ENCODE results near the gene TNS1.

GRCh38 chr2:218010140-218010983 is 7.6 kb upstream of the TNS1 start:
- TF ChIP-seq EZH2 (IDR thresholded peaks at IDR 0.05; ENCODE audit: borderline replicate concordance, control insufficient read depth, low read depth, low read length), result no peak
- no peak for TF ChIP-seq MTA2 (IDR thresholded peaks at IDR 0.05; ENCODE audit: low read depth)
- no peak for TF ChIP-seq CREB1 (IDR thresholded peaks at IDR 0.05; ENCODE audit: low read depth)
- TF ChIP-seq TARDBP (IDR thresholded peaks at IDR 0.05; ENCODE audit: borderline replicate concordance), result no peak
